ENCODE measurements around the gene ALDH2. TPM values are rescaled to one million over a fixed set of nuclear protein-coding genes. Genes with fewer than 3 reads are reported as not detected.

Gene ALDH2
- total and polyA plus RNA-seq, 12 donors = 52.2 to 536 (median 338) TPM

GRCh38 chr12:111788178-111788654 lies 21.5 kb downstream of the ALDH2 start:
- DNase-seq = peak; percentile 68 to 90 (median 87)
- peak in 5 of 6 experiments; percentile 49 to 89 (median 72) for TF ChIP-seq CTCF (IDR thresholded peaks at IDR 0.05)
- TF ChIP-seq POLR2A (IDR thresholded peaks at IDR 0.05) = peak in 1 of 2 donors; percentile 6
- Histone ChIP-seq H3K9me3 (replicated peaks in 1 of 3) (no peaks in the 10 kb centered on the region), H3K27ac (peak overlapping the region in 4 of 5 donors; percentile 17 to 92 (median 70)), H3K4me3 (no peak overlapping the region), H3K36me3 (replicated peaks in 1 of 2) (peaks cover 0 to 72% of the 10 kb centered on the region in 2 donors), H3K27me3 (no peaks in the 10 kb centered on the region), H3K4me1 (replicated peaks in 1 of 2) (peaks cover 29 to 36% of the 10 kb centered on the region in 2 donors)
- WGBS, 4 donors = 32 to 39% (median 36%) methylated on average over 8 of the region's 8 CpGs
- intact Hi-C loops (cut with DNase I) = loop anchor here in 1 of 2 donors (2.0 kb wide), 1 partner anchor 35 kb away; no protein-coding TSS in a partner anchor

- no peaks in the 10 kb centered on the region for H3K27me3 ChIP-seq
- no peak overlapping the region for H3K4me3 ChIP-seq
- H3K27ac ChIP-seq = peak overlapping the region in 3 of 5 donors; percentile 36 to 98 (median 92)
- TF ChIP-seq POLR2A (IDR thresholded peaks at IDR 0.05) (no peak), CTCF (IDR thresholded peaks at IDR 0.05) (no peak)
- WGBS, 4 donors = 83 to 93% (median 87%) methylated on average over 10 to 11 of the region's 11 CpGs
- no peak for DNase-seq
- no peaks in the 10 kb centered on the region for H3K9me3 ChIP-seq (replicated peaks in 1 of 3)
- H3K4me1 ChIP-seq (replicated peaks in 1 of 2) = peaks cover 29 to 36% of the 10 kb centered on the region in 2 donors
- peaks cover 0 to 72% of the 10 kb centered on the region in 2 donors for H3K36me3 ChIP-seq (replicated peaks in 1 of 2)
- intact Hi-C loops (cut with DNase I) = loop anchor here in 1 of 2 donors (2.0 kb wide), 1 partner anchor 37 kb away; no protein-coding TSS in a partner anchor
Measured at GRCh38 chr12:111789779-111790178, 23.0 kb downstream of the ALDH2 start.

- Histone ChIP-seq H3K4me1 (replicated peaks in 1 of 2) (peaks cover 29 to 36% of the 10 kb centered on the region in 2 donors), H3K36me3 (replicated peaks in 1 of 2) (peaks cover 0 to 75% of the 10 kb centered on the region in 2 donors), H3K4me3 (no peak overlapping the region), H3K9me3 (replicated peaks in 1 of 3) (no peaks in the 10 kb centered on the region), H3K27me3 (no peaks in the 10 kb centered on the region), H3K27ac (peak overlapping the region; percentile 82 to 98 (median 91))
- DNase-seq = peak in 5 of 7 donors; percentile 46 to 74 (median 59)
- 17 to 61% (median 50%) methylated on average over 4 to 8 of the region's 8 CpGs for WGBS, 4 donors
- intact Hi-C loops (cut with DNase I) = no loop called here
- TF ChIP-seq POLR2A (IDR thresholded peaks at IDR 0.05) = no peak
- no peak for TF ChIP-seq CTCF (IDR thresholded peaks at IDR 0.05)
Measured at GRCh38 chr12:111791507-111791906, 24.8 kb downstream of the ALDH2 start.

- DNase-seq = peak; percentile 89 to 99 (median 96)
- WGBS, 4 donors = 71 to 82% (median 73%) methylated on average over 21 to 27 of the region's 27 CpGs
- H3K4me1 ChIP-seq (replicated peaks in 1 of 2) = peaks cover 29 to 36% of the 10 kb centered on the region in 2 donors
- peak overlapping the region; percentile 82 to 98 (median 91) for H3K27ac ChIP-seq
- H3K4me3 ChIP-seq = no peak overlapping the region
- H3K9me3 ChIP-seq (replicated peaks in 1 of 3) = no peaks in the 10 kb centered on the region
- no peak for TF ChIP-seq CTCF (IDR thresholded peaks at IDR 0.05)
- peak in 1 of 2 donors; percentile 44 for TF ChIP-seq POLR2A (IDR thresholded peaks at IDR 0.05)
- peaks cover 0 to 75% of the 10 kb centered on the region in 2 donors for H3K36me3 ChIP-seq (replicated peaks in 1 of 2)
- H3K27me3 ChIP-seq = no peaks in the 10 kb centered on the region
- intact Hi-C loops (cut with DNase I) = no loop called here
Measured at GRCh38 chr12:111792155-111792855, 25.6 kb downstream of the ALDH2 start.

Measured in adrenal gland (tissue), 12 donors.